ENCODE measurements around the gene ZBTB32.

Gene ZBTB32

DNA sequence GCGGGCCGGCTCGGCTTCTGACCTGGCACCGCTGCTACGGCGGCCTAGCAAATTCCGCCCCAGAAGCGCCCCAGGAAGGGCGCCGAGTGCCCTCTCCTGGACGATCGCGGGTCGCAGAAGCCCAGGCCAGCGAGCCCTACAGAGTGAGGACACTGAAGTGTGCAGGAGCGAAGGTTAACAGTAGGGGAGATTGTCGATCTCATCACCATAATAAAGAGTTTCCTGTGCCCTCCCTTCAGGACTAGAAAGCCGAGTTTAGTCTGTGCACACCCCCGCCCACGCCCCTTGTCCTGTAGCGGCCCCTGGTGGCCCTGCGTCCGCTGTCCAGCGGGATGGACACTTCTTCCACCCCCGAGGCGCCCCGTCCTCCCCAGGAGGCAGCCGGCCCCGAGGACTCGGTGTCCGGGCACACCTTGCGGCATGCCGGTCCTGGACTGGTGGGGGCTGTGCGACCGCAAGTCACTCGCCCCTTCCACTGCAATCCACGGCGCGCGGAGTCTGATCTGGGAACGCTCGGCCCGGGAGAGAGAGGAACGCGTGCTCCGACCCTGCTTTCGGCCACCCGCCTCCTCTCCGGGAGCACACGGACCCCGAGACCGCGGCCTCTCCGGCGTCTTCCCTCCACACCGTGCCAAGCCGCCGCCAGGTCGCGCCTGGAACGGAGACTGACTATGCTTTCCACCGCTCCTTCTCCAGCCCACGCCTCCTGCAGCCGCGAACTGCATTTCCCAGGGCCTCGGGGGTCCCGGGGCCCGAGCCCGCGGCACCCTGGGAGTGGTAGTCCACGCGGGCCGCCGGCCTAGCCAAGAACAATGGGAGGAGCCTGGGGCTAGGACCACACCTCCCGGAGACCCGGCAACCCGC, 12.7 kb downstream of the ZBTB32 start:
- TF ChIP-seq, protein P1, sequence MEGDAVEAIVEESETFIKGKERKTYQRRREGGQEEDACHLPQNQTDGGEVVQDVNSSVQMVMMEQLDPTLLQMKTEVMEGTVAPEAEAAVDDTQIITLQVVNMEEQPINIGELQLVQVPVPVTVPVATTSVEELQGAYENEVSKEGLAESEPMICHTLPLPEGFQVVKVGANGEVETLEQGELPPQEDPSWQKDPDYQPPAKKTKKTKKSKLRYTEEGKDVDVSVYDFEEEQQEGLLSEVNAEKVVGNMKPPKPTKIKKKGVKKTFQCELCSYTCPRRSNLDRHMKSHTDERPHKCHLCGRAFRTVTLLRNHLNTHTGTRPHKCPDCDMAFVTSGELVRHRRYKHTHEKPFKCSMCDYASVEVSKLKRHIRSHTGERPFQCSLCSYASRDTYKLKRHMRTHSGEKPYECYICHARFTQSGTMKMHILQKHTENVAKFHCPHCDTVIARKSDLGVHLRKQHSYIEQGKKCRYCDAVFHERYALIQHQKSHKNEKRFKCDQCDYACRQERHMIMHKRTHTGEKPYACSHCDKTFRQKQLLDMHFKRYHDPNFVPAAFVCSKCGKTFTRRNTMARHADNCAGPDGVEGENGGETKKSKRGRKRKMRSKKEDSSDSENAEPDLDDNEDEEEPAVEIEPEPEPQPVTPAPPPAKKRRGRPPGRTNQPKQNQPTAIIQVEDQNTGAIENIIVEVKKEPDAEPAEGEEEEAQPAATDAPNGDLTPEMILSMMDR (conservative IDR thresholded peaks at IDR 0.05; ENCODE audit: low read depth, low read length) = peak; percentile 81
- DNase-seq (ENCODE audit: low read depth) = peak; percentile 83

GRCh38 chr19:35717665-35718344, 13.4 kb downstream of the ZBTB32 start, which contains the start of gene KMT2B:
Gene KMT2B, plus strand, starts transcription at chr19:35718003. Its CDS starts 16 bp downstream, at chr19:35718019.
- no peak for DNase-seq (ENCODE audit: low read depth)
- H3K4me3 ChIP-seq (ENCODE audit: low read length) = peak within 1 kb of the TSS; percentile 81
- TF ChIP-seq, protein P1 (conservative IDR thresholded peaks at IDR 0.05; ENCODE audit: low read depth, low read length) = no peak

More for the DNA sequence above, 12.7 kb downstream of the ZBTB32 start:
- peak overlapping the region; percentile 77 for H3K4me3 ChIP-seq (ENCODE audit: low read length)

DNA sequence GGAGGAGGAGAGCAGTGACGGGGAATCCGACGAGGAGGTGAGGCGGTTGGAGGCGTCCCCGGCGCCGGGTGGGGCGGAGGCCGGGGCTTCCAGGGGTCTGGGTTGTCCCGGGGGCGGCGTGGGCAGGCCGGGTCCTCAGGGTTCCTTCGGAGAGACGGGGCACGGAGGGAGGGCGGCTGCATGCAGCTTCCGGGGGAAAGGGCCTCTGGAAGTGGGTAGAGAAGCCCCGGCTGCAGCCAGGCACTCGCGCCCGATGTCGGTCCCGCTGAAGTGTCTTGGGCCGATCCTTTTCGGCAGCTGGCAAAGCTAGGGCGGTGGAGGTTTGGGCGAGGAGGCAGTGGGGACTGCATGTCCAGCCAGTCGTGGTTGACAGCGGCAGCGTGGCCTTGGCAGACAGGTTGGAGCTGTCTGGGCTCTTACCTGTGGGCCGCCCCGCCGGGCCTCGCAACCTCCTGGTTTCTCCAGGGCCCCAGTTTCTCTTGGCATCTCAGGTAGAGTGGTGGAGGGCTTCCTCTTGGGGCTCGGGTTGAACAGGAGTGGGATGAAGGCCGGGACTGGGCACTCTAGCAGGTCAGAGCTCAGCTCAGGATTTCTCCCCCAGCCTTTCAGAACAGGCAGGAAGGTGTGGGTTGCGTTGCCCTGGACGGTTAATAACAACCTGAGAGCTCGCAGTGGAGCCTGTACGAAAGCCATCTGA, 14.1 kb downstream of the ZBTB32 start:
- H3K4me3 ChIP-seq (ENCODE audit: low read length) = peak overlapping the region; percentile 81
- TF ChIP-seq, protein P1 (conservative IDR thresholded peaks at IDR 0.05; ENCODE audit: low read depth, low read length) = no peak
- DNase-seq (ENCODE audit: low read depth) = no peak

GRCh38 chr19:35719402-35720162, 15.2 kb downstream of the ZBTB32 start:
- TF ChIP-seq, protein P1 (conservative IDR thresholded peaks at IDR 0.05; ENCODE audit: low read depth, low read length) = no peak
- H3K4me3 ChIP-seq (ENCODE audit: low read length) = peak overlapping the region; percentile 81
- no peak for DNase-seq (ENCODE audit: low read depth)

DNA sequence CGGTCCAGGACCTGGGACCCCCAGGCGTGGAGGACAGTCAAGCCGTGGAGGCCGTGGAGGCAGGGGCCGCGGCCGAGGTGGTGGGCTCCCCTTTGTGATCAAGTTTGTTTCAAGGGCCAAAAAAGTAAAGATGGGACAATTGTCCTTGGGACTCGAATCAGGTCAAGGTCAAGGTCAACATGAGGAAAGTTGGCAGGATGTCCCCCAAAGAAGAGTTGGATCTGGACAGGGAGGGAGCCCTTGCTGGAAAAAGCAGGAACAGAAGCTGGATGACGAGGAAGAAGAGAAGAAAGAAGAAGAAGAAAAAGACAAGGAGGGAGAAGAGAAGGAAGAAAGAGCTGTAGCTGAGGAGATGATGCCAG, 15.8 kb downstream of the ZBTB32 start:
- TF ChIP-seq, protein P1 (conservative IDR thresholded peaks at IDR 0.05; ENCODE audit: low read depth, low read length) = no peak
- H3K4me3 ChIP-seq (ENCODE audit: low read length) = no peak overlapping the region
- no peak for DNase-seq (ENCODE audit: low read depth)

DNA sequence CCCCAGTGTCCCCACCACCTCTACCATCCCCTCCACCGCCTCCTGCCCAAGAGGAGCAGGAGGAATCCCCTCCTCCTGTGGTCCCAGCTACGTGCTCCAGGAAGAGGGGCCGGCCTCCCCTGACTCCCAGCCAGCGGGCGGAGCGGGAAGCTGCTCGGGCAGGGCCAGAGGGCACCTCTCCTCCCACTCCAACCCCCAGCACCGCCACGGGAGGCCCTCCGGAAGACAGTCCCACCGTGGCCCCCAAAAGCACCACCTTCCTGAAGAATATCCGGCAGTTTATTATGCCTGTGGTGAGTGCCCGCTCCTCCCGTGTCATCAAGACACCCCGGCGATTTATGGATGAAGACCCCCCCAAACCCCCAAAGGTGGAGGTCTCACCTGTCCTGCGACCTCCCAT, 16.3 kb downstream of the ZBTB32 start:
- TF ChIP-seq, protein P1 (conservative IDR thresholded peaks at IDR 0.05; ENCODE audit: low read depth, low read length) = no peak
- no peak for DNase-seq (ENCODE audit: low read depth)
- no peak overlapping the region for H3K4me3 ChIP-seq (ENCODE audit: low read length)

Measured in retinal pigment epithelial cell (primary cell).